Brain pericyte (primary cell): ENCODE data around the gene C20orf204.
"Not testable (repeated sequence)": the region's sequence is repeated elsewhere in the genome, so short reads cannot be mapped to it uniquely, and the experiment has no call there.

Source experiments
- DNase-seq: peaks from one replicate; pipeline ENCODE4 v3.0.0-alpha.2; 2012; ENCODE audit warnings: low read depth, low spot score

Gene C20orf204

GRCh38 chr20:64035933-64036345 lies at the start of gene C20orf204:
Gene C20orf204, plus strand, starts transcription at chr20:64036182. Its CDS starts 142 bp downstream, at chr20:64036324.
- no peak for DNase-seq

GRCh38 chr20:64000906-64001305 lies 35.1 kb upstream of the C20orf204 start:
- no peak for DNase-seq

GRCh38 chr20:64001607-64002011 lies 34.4 kb upstream of the C20orf204 start:
- no peak for DNase-seq

- DNase-seq = no peak
Measured at GRCh38 chr20:64003960-64004725, 31.8 kb upstream of the C20orf204 start.

- no peak for DNase-seq
Measured at GRCh38 chr20:64005394-64005793, 30.6 kb upstream of the C20orf204 start.

GRCh38 chr20:64006490-64006889 lies 29.5 kb upstream of the C20orf204 start:
- no peak for DNase-seq

GRCh38 chr20:64006902-64007301 lies 29.1 kb upstream of the C20orf204 start:
- no peak for DNase-seq

GRCh38 chr20:64009811-64010387 lies 26.1 kb upstream of the C20orf204 start:
- no peak for DNase-seq

GRCh38 chr20:64010711-64011237 lies 25.2 kb upstream of the C20orf204 start:
- DNase-seq = no peak

GRCh38 chr20:64011366-64011779 lies 24.6 kb upstream of the C20orf204 start:
- no peak for DNase-seq

- not testable (repeated sequence) for DNase-seq
Measured at GRCh38 chr20:64012385-64013154, 23.4 kb upstream of the C20orf204 start.

GRCh38 chr20:64015635-64016034 lies 20.3 kb upstream of the C20orf204 start:
- no peak for DNase-seq

- DNase-seq = no peak
Measured at GRCh38 chr20:64021124-64021975, 14.6 kb upstream of the C20orf204 start.

- DNase-seq = no peak
Measured at GRCh38 chr20:64022671-64023360, 13.2 kb upstream of the C20orf204 start.

GRCh38 chr20:64023361-64024140 lies 12.4 kb upstream of the C20orf204 start:
- DNase-seq = no peak

GRCh38 chr20:64024141-64024990 lies 11.6 kb upstream of the C20orf204 start:
- DNase-seq = no peak

GRCh38 chr20:64025101-64025825 lies 10.7 kb upstream of the C20orf204 start:
- no peak for DNase-seq

- DNase-seq = no peak
Measured at GRCh38 chr20:64025826-64026412, 10.1 kb upstream of the C20orf204 start.
